RPMI8226 (cell line): Measurements from ENCODE around the gene WNT7A.
A peak's percentile ranks its signal among the peaks of the same experiment; 100 is the strongest.

Experiments used
- DNase-seq: peaks from one replicate; pipeline ENCODE4 v3.0.0-alpha.2; 2015

The WNT7A gene

GRCh38 chr3:13884851-13885703 is 5.2 kb upstream of the WNT7A start:
- DNase-seq, result peak; percentile 81

GRCh38 chr3:13883681-13884080 is 3.8 kb upstream of the WNT7A start:
- DNase-seq, result no peak

GRCh38 chr3:13882876-13883275 is 3.0 kb upstream of the WNT7A start:
- DNase-seq, result no peak

- no peak for DNase-seq
Observed at GRCh38 chr3:13881536-13882410, 1.9 kb upstream of the WNT7A start.

GRCh38 chr3:13880811-13881156 is 913 bp upstream of the WNT7A start:
- no peak for DNase-seq

- peak; percentile 35 for DNase-seq
Observed at GRCh38 chr3:13879102-13879945, 547 bp downstream of the WNT7A start.

- no peak for DNase-seq
Observed at GRCh38 chr3:13878281-13879101, 1.4 kb downstream of the WNT7A start.

GRCh38 chr3:13877911-13878280 is 2.0 kb downstream of the WNT7A start:
- no peak for DNase-seq

GRCh38 chr3:13876451-13877100 is 3.3 kb downstream of the WNT7A start:
- DNase-seq, result no peak

- peak; percentile 93 for DNase-seq
Observed at GRCh38 chr3:13874891-13875290, 5.0 kb downstream of the WNT7A start.

- no peak for DNase-seq
Observed at GRCh38 chr3:13873818-13874217, 6.1 kb downstream of the WNT7A start.

- no peak for DNase-seq
Observed at GRCh38 chr3:13872451-13872850, 7.4 kb downstream of the WNT7A start.

- DNase-seq, result no peak
Observed at GRCh38 chr3:13871791-13872190, 8.1 kb downstream of the WNT7A start.

- no peak for DNase-seq
Observed at GRCh38 chr3:13870902-13871301, 9.0 kb downstream of the WNT7A start.

GRCh38 chr3:13869761-13870343 is 10.0 kb downstream of the WNT7A start:
- no peak for DNase-seq

- DNase-seq, result no peak
Observed at GRCh38 chr3:13868844-13869724, 10.8 kb downstream of the WNT7A start.

- DNase-seq, result no peak
Observed at GRCh38 chr3:13867732-13868131, 12.1 kb downstream of the WNT7A start.

GRCh38 chr3:13866041-13866965 is 13.6 kb downstream of the WNT7A start:
- DNase-seq, result peak; percentile 53

GRCh38 chr3:13865581-13865980 is 14.3 kb downstream of the WNT7A start:
- no peak for DNase-seq
